Sigmoid colon (tissue), 7 donors: ENCODE results near the gene CCDC33. TPM values are rescaled to one million over a fixed set of nuclear protein-coding genes. Genes with fewer than 3 reads are reported as not detected.

Experiments used
- DNase-seq: peaks from one replicate; pipeline ENCODE4 v3.0.0-alpha.2; 2019
- H3K27ac ChIP-seq, 4 donors: fragments of 200-600 bp; sonication (generic); one replicate each; pipeline ENCODE4 v1.5.1; 2016 to 2019; ENCODE audit warnings: mild to moderate bottlenecking in 1 of 4
- H3K27me3 ChIP-seq, 3 donors: fragments of 200-600 bp; sonication (generic); one replicate each; pipeline ENCODE4 v1.5.1; 2019; ENCODE audit warnings: mild to moderate bottlenecking in 1 of 3
- H3K36me3 ChIP-seq, 4 donors: fragments of 200-600 bp; sonication (generic); one replicate each; pipeline ENCODE4 v1.5.1; 2016 to 2019
- H3K4me1 ChIP-seq, 4 donors: fragments of 200-600 bp; sonication (generic); one replicate each; pipeline ENCODE4 v1.5.1; 2017 to 2019
- H3K4me3 ChIP-seq, 4 donors: fragments of 200-600 bp; sonication (generic); one replicate each; pipeline ENCODE4 v1.5.1; 2017 to 2019; ENCODE audit warnings: mild to moderate bottlenecking in 2 of 4, moderate library complexity in 1 of 4
- H3K9me3 ChIP-seq, 4 donors: fragments of 200-600 bp in 3 of 4; sonication (generic) in 3 of 4; one replicate each; pipeline versions ENCODE4 v1.5.1 to v1.6.1; 2013 to 2019
- CTCF ChIP-seq, 4 experiments: fragments of 450-650 bp in 3 of 4; fragments of 200-600 bp in 1 of 4; IDR thresholded peaks; one replicate each; pipeline ENCODE4 v1.5.1; 2016 to 2019; ENCODE audit warnings: antibody characterized with exemption in 4 of 4, mild to moderate bottlenecking in 3 of 4, moderate library complexity in 2 of 4
- EP300 ChIP-seq, 4 donors: sonication (generic); formaldehyde crosslinking; IDR thresholded peaks; one replicate each; pipeline ENCODE4 v1.6.1; 2017; ENCODE audit warnings: antibody characterized with exemption in 4 of 4
- POLR2A ChIP-seq, 2 donors: fragments of 450-650 bp; IDR thresholded peaks; one replicate each; pipeline ENCODE4 v1.6.1; 2016; ENCODE audit warnings: antibody characterized with exemption in 2 of 2, mild to moderate bottlenecking in 2 of 2, moderate library complexity in 2 of 2
- POLR2AphosphoS5 ChIP-seq, 4 donors: sonication (generic); formaldehyde crosslinking; IDR thresholded peaks; one replicate each; pipeline ENCODE4 v1.6.1; 2017; ENCODE audit warnings: antibody characterized with exemption in 4 of 4
- WGBS, 2 donors: extraction: QIAGEN DNeasy Blood & Tissue Kit; methylation state at CpG; one replicate each; pipeline ENCODE4 v1.1.7; 2013; 5-methylcytosine and 5-hydroxymethylcytosine counted together
- intact Hi-C: fragments of 100-400 bp; cut with DNase I; formaldehyde crosslinking; loops from one replicate; pipeline ENCODE4 v1.15.1; 2023
- polyA plus RNA-seq, 3 donors: library from polyadenylated mRNA; stranded (reverse); fragments of 200-250 nt; gene quantifications; one replicate each; pipeline ENCODE4 v1.2.3, GENCODE V29; 2013
- total RNA-seq, 4 donors: library from RNA; depleted of rRNA; stranded (reverse); fragments of >200 nt; gene quantifications; one replicate each; pipeline ENCODE4 v1.1.0, GENCODE V29; 2016
- donor health status: healthy with polysubstance abuse.
- donor health status: Bipolar disorder and iron deficiency.
- donor health status: healthy.

Gene CCDC33
- total and polyA plus RNA-seq, 7 donors = 0.09 to 0.60 TPM; not detected in 5

- no peaks in the 10 kb centered on the region for H3K4me1 ChIP-seq
- H3K4me3 ChIP-seq = no peak overlapping the region
- intact Hi-C loops = no loop called here
- DNase-seq = no peak
- no peaks in the 10 kb centered on the region for H3K9me3 ChIP-seq
- 77 to 91% methylated on average over 6 of the region's 6 CpGs for WGBS, 2 donors
- peaks cover 0 to 26% (median 11%) of the 10 kb centered on the region in 3 donors for H3K27me3 ChIP-seq
- H3K27ac ChIP-seq = no peak overlapping the region
- no peak for TF ChIP-seq EP300 (IDR thresholded peaks at IDR 0.05)
- no peaks in the 10 kb centered on the region for H3K36me3 ChIP-seq
Observed at GRCh38 chr15:74257105-74257504, 21.0 kb downstream of the CCDC33 start.

DNA sequence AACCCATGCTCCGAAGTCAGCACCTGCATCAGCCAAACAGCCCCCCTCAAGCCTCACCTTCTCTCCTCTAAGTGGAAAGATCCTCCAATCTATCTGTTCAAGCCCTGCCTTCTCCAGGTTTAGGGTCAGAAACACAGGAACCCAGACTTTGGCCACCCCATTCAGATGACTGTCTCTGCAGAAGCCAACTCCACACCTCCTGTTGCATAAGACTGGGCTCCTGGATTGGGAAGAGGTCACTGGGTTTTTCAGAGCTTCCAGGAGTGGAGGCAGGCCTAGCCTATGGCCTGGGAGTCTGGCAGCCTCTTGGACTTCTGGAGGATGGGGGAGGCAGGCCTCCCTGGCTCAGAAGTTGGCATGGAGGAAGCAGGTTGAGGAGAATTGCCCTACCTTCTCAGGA, 21.5 kb downstream of the CCDC33 start:
- H3K27ac ChIP-seq = no peak overlapping the region
- no peak overlapping the region for H3K4me3 ChIP-seq
- TF ChIP-seq POLR2AphosphoS5 (IDR thresholded peaks at IDR 0.05) = no peak
- TF ChIP-seq CTCF (IDR thresholded peaks at IDR 0.05) = no peak
- no peak for TF ChIP-seq POLR2A (IDR thresholded peaks at IDR 0.05)
- TF ChIP-seq EP300 (IDR thresholded peaks at IDR 0.05) = no peak
- H3K4me1 ChIP-seq = no peaks in the 10 kb centered on the region
- DNase-seq = no peak
- intact Hi-C loops = no loop called here
- H3K36me3 ChIP-seq = no peaks in the 10 kb centered on the region
- WGBS, 2 donors = 86 to 95% methylated on average over 1 of the region's 1 CpG
- no peaks in the 10 kb centered on the region for H3K9me3 ChIP-seq
- H3K27me3 ChIP-seq = peaks cover 0 to 26% (median 11%) of the 10 kb centered on the region in 3 donors

DNA sequence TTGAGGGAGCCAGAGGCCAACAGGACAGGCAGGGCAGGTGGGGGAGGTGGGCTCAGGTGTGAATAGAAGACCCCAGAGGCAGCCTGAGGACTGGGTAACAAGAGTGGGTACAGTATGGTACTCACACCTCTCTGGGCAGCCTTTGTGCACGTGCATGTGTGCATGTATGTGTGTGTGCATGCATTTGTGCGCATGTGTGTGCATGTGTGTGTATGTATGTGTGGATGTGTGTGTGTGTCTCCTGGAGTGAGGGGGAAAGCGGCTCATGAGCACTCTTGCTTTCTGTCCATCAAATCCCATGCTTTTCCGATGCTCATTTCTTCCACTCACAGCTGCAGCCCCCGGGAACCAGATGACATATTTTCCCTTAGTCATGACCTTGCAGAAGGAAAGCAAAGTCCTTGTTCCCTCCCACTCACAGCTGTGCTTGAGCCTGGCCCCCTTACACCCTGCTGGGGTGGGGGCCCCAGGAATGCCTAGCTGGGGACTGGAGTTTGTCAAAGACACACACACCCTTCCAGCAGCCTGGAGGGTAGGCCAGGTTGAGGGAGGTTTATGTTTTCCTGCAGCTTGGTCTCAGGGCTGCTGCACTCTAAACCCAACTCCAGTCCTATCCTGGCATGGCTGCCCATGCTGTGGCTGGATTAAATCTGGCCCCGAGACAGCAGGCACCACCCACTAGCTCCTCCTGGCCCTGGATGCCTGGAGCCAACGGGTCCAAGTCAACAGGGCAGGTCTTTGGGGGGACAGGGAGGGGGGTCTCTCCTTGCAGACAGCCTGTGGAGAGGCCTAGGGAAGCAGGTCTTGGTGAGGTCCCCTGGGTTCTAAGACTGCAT, 22.5 kb downstream of the CCDC33 start:
- no peak overlapping the region for H3K4me3 ChIP-seq
- 56 to 68% methylated on average over 7 of the region's 7 CpGs for WGBS, 2 donors
- no peak overlapping the region for H3K27ac ChIP-seq
- H3K36me3 ChIP-seq = no peaks in the 10 kb centered on the region
- H3K9me3 ChIP-seq = no peaks in the 10 kb centered on the region
- DNase-seq = no peak
- TF ChIP-seq POLR2A (IDR thresholded peaks at IDR 0.05) (no peak), POLR2AphosphoS5 (IDR thresholded peaks at IDR 0.05) (no peak), EP300 (IDR thresholded peaks at IDR 0.05) (no peak), CTCF (IDR thresholded peaks at IDR 0.05) (no peak)
- H3K4me1 ChIP-seq = no peaks in the 10 kb centered on the region
- H3K27me3 ChIP-seq = peaks cover 0 to 26% (median 11%) of the 10 kb centered on the region in 3 donors
- intact Hi-C loops = no loop called here

DNA sequence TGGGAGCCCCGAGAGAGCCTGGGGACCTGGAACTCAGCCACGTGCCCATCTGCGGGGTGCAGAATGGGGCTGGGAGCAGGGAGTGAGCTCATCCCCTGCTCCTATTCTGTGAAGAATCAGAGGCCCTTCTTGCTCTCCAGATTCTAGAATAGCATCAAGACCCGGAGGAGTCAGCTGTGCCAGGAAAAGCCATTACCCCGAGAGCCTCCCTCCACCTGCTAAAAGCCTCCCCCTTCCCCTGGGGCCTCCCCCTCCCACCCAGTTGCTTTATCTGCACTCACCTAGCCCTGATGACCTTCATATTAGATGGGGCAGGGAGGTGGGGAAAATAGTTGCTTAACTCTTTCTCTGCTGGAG, 23.1 kb downstream of the CCDC33 start:
- 43 to 55% methylated on average over 5 of the region's 5 CpGs for whole genome bisulfite sequencing, 2 donors
- DNase-seq = no peak
- Histone ChIP-seq H3K36me3 (no peaks in the 10 kb centered on the region), H3K4me3 (no peak overlapping the region), H3K4me1 (no peaks in the 10 kb centered on the region), H3K27ac (no peak overlapping the region), H3K9me3 (no peaks in the 10 kb centered on the region), H3K27me3 (peaks cover 0 to 26% (median 11%) of the 10 kb centered on the region in 3 donors)
- TF ChIP-seq POLR2AphosphoS5 (IDR thresholded peaks at IDR 0.05) (no peak), POLR2A (IDR thresholded peaks at IDR 0.05) (no peak), CTCF (IDR thresholded peaks at IDR 0.05) (no peak), EP300 (IDR thresholded peaks at IDR 0.05) (no peak)
- intact Hi-C loops = no loop called here

- no peak overlapping the region for H3K4me3 ChIP-seq
- intact Hi-C loops = no loop called here
- H3K27me3 ChIP-seq = peaks cover 0 to 26% (median 11%) of the 10 kb centered on the region in 3 donors
- 78 to 79% methylated on average over 12 of the region's 12 CpGs for WGBS, 2 donors
- no peak for DNase-seq
- H3K36me3 ChIP-seq = no peaks in the 10 kb centered on the region
- H3K27ac ChIP-seq = no peak overlapping the region
- no peaks in the 10 kb centered on the region for H3K9me3 ChIP-seq
- no peak for TF ChIP-seq EP300 (IDR thresholded peaks at IDR 0.05)
- TF ChIP-seq CTCF (IDR thresholded peaks at IDR 0.05) = no peak
- no peak for TF ChIP-seq POLR2A (IDR thresholded peaks at IDR 0.05)
- no peaks in the 10 kb centered on the region for H3K4me1 ChIP-seq
Observed at GRCh38 chr15:74259821-74260607, 23.9 kb downstream of the CCDC33 start.
